Activated CD8-positive, alpha-beta memory T cell treated with anti-CD3 and anti-CD28 coated beads, Interleukin-2, amount 10 ng/mL, durations not matched to agents 7 days and 5 days (primary cell): ENCODE measurements around the gene ZFAND2B. TPM values are rescaled to one million over a fixed set of nuclear protein-coding genes. Genes with fewer than 3 reads are reported as not detected.
"Not testable (repeated sequence)": the region's sequence is repeated elsewhere in the genome, so short reads cannot be mapped to it uniquely, and the experiment has no call there.

Experiments
- ATAC-seq: fragments of 150-1000 bp; cut with Tn5 transposase; one replicate; pipeline ENCODE4 v1.10.0; 2021; ENCODE audit warnings: moderate library complexity
- CTCF ChIA-PET: fragments of 350-600 bp; sonication (Branson Sonifier 250); formaldehyde crosslinking; loops from one replicate; lab custom pipeline; 2021; ENCODE audit warnings: antibody characterized with exemption; lab: Charles Lee
- DNase-seq: peaks from one replicate; pipeline ENCODE4 v3.0.0-alpha.2; 2020
- H3K27ac Mint-ChIP-seq: one replicate; pipeline ENCODE4 v1.8.0; 2021; ENCODE audit warnings: mild to moderate bottlenecking, mixed read lengths
- H3K27me3 Mint-ChIP-seq: one replicate; pipeline ENCODE4 v1.8.0; 2021; ENCODE audit warnings: mixed read lengths
- H3K36me3 Mint-ChIP-seq: one replicate; pipeline ENCODE4 v1.8.0; 2021; ENCODE audit warnings: mild to moderate bottlenecking, mixed read lengths
- H3K4me1 Mint-ChIP-seq: one replicate; pipeline ENCODE4 v1.8.0; 2021; ENCODE audit warnings: mixed read lengths
- H3K4me3 Mint-ChIP-seq: one replicate; pipeline ENCODE4 v1.8.0; 2021; ENCODE audit warnings: mild to moderate bottlenecking, moderate library complexity, mixed read lengths
- H3K9me3 Mint-ChIP-seq: one replicate; pipeline ENCODE4 v1.8.0; 2022; ENCODE audit warnings: low read depth, mixed read lengths
- total RNA-seq, 2 experiments: library from RNA; stranded (reverse); gene quantifications; one replicate each; pipeline ENCODE4 v1.2.3, GENCODE V29; 2021

ZFAND2B gene
- total RNA-seq, 2 experiments from 2014 or later = 60.2 to 60.6 TPM

DNA sequence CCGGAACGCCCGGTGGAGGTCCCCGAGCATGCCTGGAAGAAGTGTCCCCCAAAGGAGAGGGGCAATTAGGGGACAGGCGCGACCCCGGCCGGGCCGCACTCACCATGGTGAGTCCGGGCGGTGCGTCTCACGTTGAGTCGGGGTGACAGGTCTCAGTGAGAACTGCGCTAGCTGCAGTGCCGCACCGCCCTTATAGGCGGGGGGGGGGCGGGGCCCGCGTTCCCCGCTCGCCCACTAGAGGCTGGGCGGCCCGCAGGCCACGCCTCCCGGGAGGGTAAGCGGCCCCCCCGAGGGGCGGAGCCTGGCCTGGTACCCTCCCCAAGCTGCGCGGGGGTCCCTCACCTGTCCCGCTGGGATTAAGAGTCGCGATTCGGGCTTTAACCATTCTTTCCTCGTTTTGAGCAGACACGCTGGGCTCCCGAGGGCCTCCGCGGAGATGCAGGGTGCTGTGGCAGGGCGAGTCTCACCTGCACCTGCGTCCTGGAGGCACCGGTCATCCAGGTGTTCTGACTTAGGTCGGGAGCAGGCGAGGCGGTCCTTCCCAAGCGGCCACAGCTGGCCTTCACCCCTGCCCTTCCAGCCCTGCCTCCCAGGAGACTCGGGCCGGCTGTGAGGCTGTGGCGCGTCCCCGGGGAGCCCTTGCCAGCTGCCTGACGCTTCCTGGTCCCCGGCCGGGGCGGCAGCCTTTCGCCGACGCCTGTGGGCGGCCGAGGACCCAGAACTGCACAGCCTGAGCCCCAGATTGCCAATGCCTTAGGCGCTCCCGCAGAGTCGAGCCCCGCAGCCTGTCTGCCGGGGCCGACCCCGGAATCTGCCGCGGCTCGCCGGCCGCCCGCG, 47.4 kb downstream of the ZFAND2B start, which contains the start of gene TUBA4A:
TSS of gene TUBA4A (minus strand) at position 166 of the 837 bp plus-strand sequence. CDS start at position 106, 60 bp downstream.
- Mint-ChIP-seq H3K9me3 (no peaks in the 10 kb centered on the region), H3K27me3 (peaks cover 3% of the 10 kb centered on the region), H3K36me3 (peaks cover 38% of the 10 kb centered on the region), H3K27ac (peak within 1 kb of the TSS; percentile 97), H3K4me3 (peak within 1 kb of the TSS; percentile 99), H3K4me1 (peaks cover 44% of the 10 kb centered on the region)
- DNase-seq (peak; percentile 92), ATAC-seq (peak; percentile 76)
- CTCF ChIA-PET = interaction anchor here (0.8 to 6.4 kb wide), 16 partner anchors 8 to 274 kb away, joined by 3 to 73 read pairs (median 6); partner anchors contain the start of genes ABCB6, ANKZF1, ATG9A and DNAJB2

DNA sequence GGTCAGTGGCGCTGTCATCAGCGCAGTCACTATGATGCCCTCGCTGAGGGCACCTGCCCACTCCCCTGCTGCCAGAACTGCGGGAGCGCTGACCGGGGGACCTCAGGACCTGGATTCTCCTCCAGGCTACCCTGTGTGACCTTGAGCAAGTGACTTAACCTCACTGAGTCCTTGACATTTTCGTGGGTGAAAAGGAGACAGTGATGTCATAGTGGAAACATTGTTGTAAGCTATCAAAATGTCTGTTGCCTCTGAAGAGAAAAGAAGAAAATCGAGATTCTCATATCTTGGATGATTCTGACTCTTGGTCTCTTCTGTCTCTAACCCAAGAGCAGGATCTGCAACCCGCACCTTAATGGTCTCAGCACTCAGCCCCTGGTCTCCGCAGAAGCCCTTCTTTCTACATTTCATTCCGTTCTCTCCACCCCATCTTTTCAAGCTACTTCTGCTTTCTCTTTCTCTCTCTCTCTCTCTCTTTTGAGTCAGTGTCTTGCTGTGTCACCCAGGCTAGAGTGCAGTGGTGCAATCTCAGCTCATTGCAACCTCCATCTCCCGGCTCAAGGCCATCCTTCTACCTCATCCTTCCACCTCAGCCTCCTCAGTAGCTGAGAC, 48.1 kb downstream of the ZFAND2B start:
- H3K4me1 Mint-ChIP-seq = peaks cover 36% of the 10 kb centered on the region
- CTCF ChIA-PET = interaction anchor here (0.8 to 6.4 kb wide), 18 partner anchors 9 to 275 kb away, joined by 3 to 73 read pairs (median 5); partner anchors contain the start of genes ABCB6, ANKZF1, ATG9A and CNPPD1
- peak; percentile 71 for DNase-seq
- peaks cover 30% of the 10 kb centered on the region for H3K36me3 Mint-ChIP-seq
- no peaks in the 10 kb centered on the region for H3K9me3 Mint-ChIP-seq
- peaks cover 5% of the 10 kb centered on the region for H3K27me3 Mint-ChIP-seq
- H3K4me3 Mint-ChIP-seq = peak overlapping the region; percentile 99
- peak overlapping the region; percentile 93 for H3K27ac Mint-ChIP-seq
- peak; percentile 25 for ATAC-seq

DNA sequence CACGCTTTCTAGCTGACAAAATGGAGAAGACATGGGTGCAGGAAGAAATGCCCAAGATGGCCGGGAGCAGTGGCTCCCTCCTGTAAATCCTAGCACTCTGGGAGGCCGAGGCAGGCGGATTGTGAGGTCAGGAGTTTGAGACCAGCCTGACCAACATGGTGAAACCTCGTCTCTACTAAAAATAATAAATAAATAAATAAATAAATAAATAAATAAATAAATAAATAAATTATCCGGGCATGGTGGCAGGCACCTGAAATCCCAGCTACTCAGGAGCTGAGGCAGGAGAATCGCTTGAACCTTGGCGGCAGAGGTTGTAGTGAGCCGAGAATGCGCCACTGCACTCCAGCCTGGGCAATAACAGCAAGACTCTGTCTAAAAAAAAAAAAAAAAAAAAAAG, 52.4 kb downstream of the ZFAND2B start:
- H3K27me3 Mint-ChIP-seq = peaks cover 17% of the 10 kb centered on the region
- not testable (repeated sequence) for ATAC-seq, H3K27ac Mint-ChIP-seq, H3K4me1 Mint-ChIP-seq, H3K4me3 Mint-ChIP-seq, DNase-seq, H3K9me3 Mint-ChIP-seq, H3K36me3 Mint-ChIP-seq
- CTCF ChIA-PET = interaction anchor here (0.7 to 3.3 kb wide), 4 partner anchors 19 to 88 kb away, joined by 3 to 14 read pairs (median 6); no protein-coding TSS in a partner anchor

Other genes starting within 250 kb of the ZFAND2B start
- gene CDK5R2, start 247.1 kb upstream of the ZFAND2B start, total RNA-seq = not detected
- gene FEV, start 221.6 kb upstream of the ZFAND2B start, total RNA-seq = not detected
- gene CRYBA2, start 213.4 kb upstream of the ZFAND2B start, total RNA-seq = not detected
- not detected for gene CFAP65, start 165.3 kb upstream of the ZFAND2B start, total RNA-seq
- not detected for gene IHH, start 145.9 kb upstream of the ZFAND2B start, total RNA-seq
- 10 to 100 TPM; 14.4 to 19.4 TPM for gene NHEJ1, start 46.0 kb upstream of the ZFAND2B start, total RNA-seq
- 1 to 10 TPM; 2.6 to 3.2 TPM for gene SLC23A3, start 36.8 kb upstream of the ZFAND2B start, total RNA-seq
- gene CNPPD1, start 29.9 kb upstream of the ZFAND2B start, total RNA-seq = 10 to 100 TPM; 66.9 to 72.0 TPM
- 100 to 1,000 TPM in 1 of 2 experiments, 10 to 100 TPM in 1; 95.8 to 110 TPM for gene RETREG2, start 28.5 kb upstream of the ZFAND2B start, total RNA-seq
- 10 to 100 TPM; 12.6 to 15.2 TPM for gene ABCB6, start 12.2 kb downstream of the ZFAND2B start, total RNA-seq
- 10 to 100 TPM; 56.6 to 60.7 TPM for gene ATG9A, start 22.9 kb downstream of the ZFAND2B start, total RNA-seq
- 100 to 1,000 TPM in 1 of 2 experiments, 10 to 100 TPM in 1; 89.4 to 105 TPM for gene ANKZF1, start 23.0 kb downstream of the ZFAND2B start, total RNA-seq
- gene GLB1L, start 38.7 kb downstream of the ZFAND2B start, total RNA-seq = 1 to 10 TPM; 4.3 to 4.9 TPM
- gene STK16, start 38.7 kb downstream of the ZFAND2B start, total RNA-seq = 10 to 100 TPM; 37.3 to 41.7 TPM
- not detected for gene TUBA4B, start 46.5 kb downstream of the ZFAND2B start, total RNA-seq
- 100 to 1,000 TPM; 244 to 337 TPM for gene TUBA4A, start 47.1 kb downstream of the ZFAND2B start, total RNA-seq
- gene DNAJB2, start 72.6 kb downstream of the ZFAND2B start, total RNA-seq = 10 to 100 TPM; 48.2 to 49.0 TPM
- under 1 TPM in 1 of 2 experiments, not detected in 1; 0.28 TPM for gene PTPRN, start 102.6 kb downstream of the ZFAND2B start, total RNA-seq
- gene RESP18, start 126.0 kb downstream of the ZFAND2B start, total RNA-seq = not detected
- gene DNPEP, start 181.1 kb downstream of the ZFAND2B start, total RNA-seq = 10 to 100 TPM; 60.3 to 64.8 TPM
- not detected for gene DES, start 211.6 kb downstream of the ZFAND2B start, total RNA-seq
- gene SPEG, start 228.1 kb downstream of the ZFAND2B start, total RNA-seq = 1 to 10 TPM in 1 of 2 experiments, under 1 TPM in 1; 0.52 to 1.3 TPM